ENCODE measurements around the gene CCDC24. TPM values are rescaled to one million over a fixed set of nuclear protein-coding genes. Genes with fewer than 3 reads are reported as not detected.

The CCDC24 gene
- total RNA-seq, 1 experiment from 2014 or later: 5.2 TPM

DNA sequence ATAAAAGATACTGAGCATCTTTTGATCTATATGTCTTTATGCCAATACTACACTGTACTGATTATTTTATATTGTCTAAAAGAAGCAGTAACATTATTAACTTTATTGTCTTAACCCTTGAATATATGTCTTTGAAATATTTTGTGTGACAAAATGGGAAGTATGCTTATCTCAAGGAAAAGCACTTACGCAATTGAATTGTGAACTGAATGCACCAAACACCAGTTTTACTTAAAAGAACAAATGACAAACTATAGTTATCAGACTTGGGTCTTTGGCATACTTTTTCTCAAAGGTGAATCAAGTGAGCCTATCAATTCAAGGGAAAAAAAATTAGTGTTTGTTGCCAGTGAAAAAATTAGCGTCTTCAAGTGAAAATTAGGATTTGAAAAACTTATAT lies 49.0 kb downstream of the CCDC24 start:
- BruUV-seq (replicated peaks): no TSS peak
- Histone ChIP-seq H3K4me3 (ENCODE audit: low read depth, low read length) (no peak overlapping the region), H3K36me3 (ENCODE audit: control insufficient read depth, insufficient read depth, low read length) (no peaks in the 10 kb centered on the region), H3K9me3 (no peaks in the 10 kb centered on the region), H3K27me3 (replicated peaks; ENCODE audit: control insufficient read depth, insufficient read depth, low read length) (no peaks in the 10 kb centered on the region), H3K4me1 (no peaks in the 10 kb centered on the region; the same call in 1 of the 2 replicates)
- peaks cover 10% of the 10 kb centered on the region for H3K4me1 Mint-ChIP-seq (ENCODE audit: low read depth, unreplicated experiment)
- no peaks in the 10 kb centered on the region for H3K36me3 Mint-ChIP-seq (ENCODE audit: insufficient read depth, unreplicated experiment)
- TF ChIP-seq, protein P1, sequence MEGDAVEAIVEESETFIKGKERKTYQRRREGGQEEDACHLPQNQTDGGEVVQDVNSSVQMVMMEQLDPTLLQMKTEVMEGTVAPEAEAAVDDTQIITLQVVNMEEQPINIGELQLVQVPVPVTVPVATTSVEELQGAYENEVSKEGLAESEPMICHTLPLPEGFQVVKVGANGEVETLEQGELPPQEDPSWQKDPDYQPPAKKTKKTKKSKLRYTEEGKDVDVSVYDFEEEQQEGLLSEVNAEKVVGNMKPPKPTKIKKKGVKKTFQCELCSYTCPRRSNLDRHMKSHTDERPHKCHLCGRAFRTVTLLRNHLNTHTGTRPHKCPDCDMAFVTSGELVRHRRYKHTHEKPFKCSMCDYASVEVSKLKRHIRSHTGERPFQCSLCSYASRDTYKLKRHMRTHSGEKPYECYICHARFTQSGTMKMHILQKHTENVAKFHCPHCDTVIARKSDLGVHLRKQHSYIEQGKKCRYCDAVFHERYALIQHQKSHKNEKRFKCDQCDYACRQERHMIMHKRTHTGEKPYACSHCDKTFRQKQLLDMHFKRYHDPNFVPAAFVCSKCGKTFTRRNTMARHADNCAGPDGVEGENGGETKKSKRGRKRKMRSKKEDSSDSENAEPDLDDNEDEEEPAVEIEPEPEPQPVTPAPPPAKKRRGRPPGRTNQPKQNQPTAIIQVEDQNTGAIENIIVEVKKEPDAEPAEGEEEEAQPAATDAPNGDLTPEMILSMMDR (IDR thresholded peaks at IDR 0.05; ENCODE audit: insufficient read depth in 1 of 2, low read depth in 1 of 2, low read length in 1 of 2, severe bottlenecking in 1 of 2, unreplicated experiment in 1 of 2): no peak
- H3K27me3 Mint-ChIP-seq (ENCODE audit: insufficient read depth, unreplicated experiment): no peaks in the 10 kb centered on the region
- intact Hi-C loops (cut with micrococcal nuclease; ENCODE audit: unreplicated experiment): no loop called here
- ChIA-PET POLR2A (no interaction called here), CTCF (no interaction called here)
- H3K4me3 Mint-ChIP-seq (ENCODE audit: unreplicated experiment): no peak overlapping the region
- no peak overlapping the region for H3K27ac Mint-ChIP-seq (ENCODE audit: unreplicated experiment)
- H3K9me3 Mint-ChIP-seq (ENCODE audit: unreplicated experiment): no peaks in the 10 kb centered on the region
- no peak for DNase-seq

DNA sequence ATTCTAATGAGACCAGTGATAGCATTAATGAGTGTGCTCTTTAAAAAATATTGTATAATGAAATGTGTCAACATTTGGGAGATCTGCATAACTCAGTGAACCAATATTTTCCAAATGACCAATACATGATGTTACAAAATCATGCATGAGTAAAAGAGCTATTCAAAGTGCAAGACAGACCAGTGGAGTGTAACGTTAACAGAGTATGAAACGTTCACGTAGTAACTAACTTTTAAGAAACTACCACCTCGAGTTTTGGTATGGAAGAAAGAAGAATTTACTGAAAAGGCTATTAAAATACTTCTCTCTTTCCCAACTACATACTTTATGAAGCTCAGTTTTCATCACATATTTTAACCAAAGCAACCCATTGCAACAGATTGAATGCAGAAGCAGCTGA lies 49.4 kb downstream of the CCDC24 start:
- intact Hi-C loops (cut with micrococcal nuclease; ENCODE audit: unreplicated experiment): no loop called here
- Histone ChIP-seq H3K27me3 (replicated peaks; ENCODE audit: control insufficient read depth, insufficient read depth, low read length) (no peaks in the 10 kb centered on the region), H3K4me3 (ENCODE audit: low read depth, low read length) (no peak overlapping the region), H3K4me1 (no peaks in the 10 kb centered on the region; the same call in 1 of the 2 replicates), H3K9me3 (no peaks in the 10 kb centered on the region), H3K36me3 (ENCODE audit: control insufficient read depth, insufficient read depth, low read length) (no peaks in the 10 kb centered on the region)
- H3K36me3 Mint-ChIP-seq (ENCODE audit: insufficient read depth, unreplicated experiment): no peaks in the 10 kb centered on the region
- ChIA-PET CTCF (interaction anchor here (0.6 kb wide), 1 partner anchor 148 kb away, joined by 3 read pairs; no protein-coding TSS in a partner anchor), POLR2A (no interaction called here)
- DNase-seq: no peak
- BruUV-seq (replicated peaks): no TSS peak
- H3K27me3 Mint-ChIP-seq (ENCODE audit: insufficient read depth, unreplicated experiment): no peaks in the 10 kb centered on the region
- no peak overlapping the region for H3K27ac Mint-ChIP-seq (ENCODE audit: unreplicated experiment)
- TF ChIP-seq, protein P1 (IDR thresholded peaks at IDR 0.05; ENCODE audit: insufficient read depth in 1 of 2, low read depth in 1 of 2, low read length in 1 of 2, severe bottlenecking in 1 of 2, unreplicated experiment in 1 of 2): no peak
- no peaks in the 10 kb centered on the region for H3K9me3 Mint-ChIP-seq (ENCODE audit: unreplicated experiment)
- H3K4me3 Mint-ChIP-seq (ENCODE audit: unreplicated experiment): no peak overlapping the region
- peaks cover 10% of the 10 kb centered on the region for H3K4me1 Mint-ChIP-seq (ENCODE audit: low read depth, unreplicated experiment)

DNA sequence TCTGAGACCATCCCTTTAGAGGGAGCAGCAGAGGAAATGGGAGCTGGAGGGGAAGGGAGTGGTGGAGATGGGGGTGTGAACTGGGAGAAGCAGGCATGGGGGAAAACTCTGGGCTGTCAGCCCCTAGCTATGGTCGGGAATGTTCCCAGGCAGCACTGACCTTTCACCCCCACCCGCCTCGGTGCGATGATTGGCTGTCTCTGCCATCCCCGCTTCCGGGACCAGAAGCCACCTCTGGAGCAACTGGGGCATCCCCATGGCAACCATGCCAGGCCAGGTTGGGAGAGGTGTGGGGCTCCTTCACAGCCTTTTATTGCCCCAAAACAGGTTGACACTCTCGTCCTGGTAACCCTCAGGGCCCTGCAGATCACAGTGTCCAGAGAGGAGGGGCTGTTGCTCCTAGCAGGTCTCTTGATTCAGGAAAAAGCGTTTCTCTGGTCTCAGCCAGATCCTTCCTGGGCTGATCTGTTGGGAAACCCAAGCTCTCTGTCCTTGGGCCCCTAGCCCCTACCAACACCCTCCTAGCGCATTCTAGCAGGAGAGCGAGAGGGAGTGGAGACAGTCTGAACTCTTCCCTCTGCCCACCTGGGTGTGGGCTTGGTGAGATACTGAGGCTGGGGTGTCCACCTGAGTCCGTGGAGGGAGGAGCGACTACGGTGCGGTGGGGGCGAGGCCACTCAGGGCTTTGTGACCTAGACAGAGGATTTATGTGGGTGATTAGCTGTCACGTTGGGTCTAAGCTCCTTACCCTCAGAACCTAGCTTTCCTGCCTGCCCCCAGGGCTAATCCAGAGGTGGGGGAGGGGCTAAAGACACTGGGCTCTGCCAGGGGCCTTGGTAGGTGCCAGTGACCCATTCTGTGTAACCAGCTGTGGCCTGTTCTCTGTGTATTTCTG lies 52.0 kb downstream of the CCDC24 start:
- DNase-seq: no peak
- no TSS peak for BruUV-seq (replicated peaks)
- TF ChIP-seq, protein P1 (IDR thresholded peaks at IDR 0.05; ENCODE audit: insufficient read depth in 1 of 2, low read depth in 1 of 2, low read length in 1 of 2, severe bottlenecking in 1 of 2, unreplicated experiment in 1 of 2): no peak
- CTCF ChIA-PET: interaction anchor here (0.9 kb wide), 1 partner anchor 12 kb away, joined by 9 read pairs; the partner anchor contains the start of gene SLC6A9
- POLR2A ChIA-PET: no interaction called here
- Histone ChIP-seq H3K9me3 (no peaks in the 10 kb centered on the region), H3K36me3 (ENCODE audit: control insufficient read depth, insufficient read depth, low read length) (no peaks in the 10 kb centered on the region), H3K4me3 (ENCODE audit: low read depth, low read length) (no peak overlapping the region), H3K27me3 (replicated peaks; ENCODE audit: control insufficient read depth, insufficient read depth, low read length) (no peaks in the 10 kb centered on the region), H3K4me1 (peaks cover 4% of the 10 kb centered on the region; the same call in 1 of the 2 replicates)
- H3K4me3 Mint-ChIP-seq (ENCODE audit: unreplicated experiment): no peak overlapping the region
- H3K4me1 Mint-ChIP-seq (ENCODE audit: low read depth, unreplicated experiment): peaks cover 10% of the 10 kb centered on the region
- H3K27ac Mint-ChIP-seq (ENCODE audit: unreplicated experiment): no peak overlapping the region
- H3K9me3 Mint-ChIP-seq (ENCODE audit: unreplicated experiment): no peaks in the 10 kb centered on the region
- intact Hi-C loops (cut with micrococcal nuclease; ENCODE audit: unreplicated experiment): no loop called here
- H3K36me3 Mint-ChIP-seq (ENCODE audit: insufficient read depth, unreplicated experiment): no peaks in the 10 kb centered on the region
- no peaks in the 10 kb centered on the region for H3K27me3 Mint-ChIP-seq (ENCODE audit: insufficient read depth, unreplicated experiment)

Measured in Caco-2 (cell line).